ENCODE measurements around the gene C12orf42.

Gene C12orf42

GRCh38 chr12:103422746-103423515 is 72.8 kb downstream of the C12orf42 start:
- Mint-ChIP-seq H3K27ac (no peak overlapping the region), H3K27me3 (no peaks in the 10 kb centered on the region), H3K36me3 (ENCODE audit: low read depth) (peaks cover 10% of the 10 kb centered on the region), H3K4me3 (no peak overlapping the region), H3K9me3 (peaks cover 7% of the 10 kb centered on the region), H3K4me1 (ENCODE audit: low read depth) (no peaks in the 10 kb centered on the region)
- no peak for DNase-seq

GRCh38 chr12:103422328-103422727 is 73.4 kb downstream of the C12orf42 start:
- Mint-ChIP-seq H3K27me3 (no peaks in the 10 kb centered on the region), H3K4me3 (no peak overlapping the region), H3K4me1 (ENCODE audit: low read depth) (no peaks in the 10 kb centered on the region), H3K36me3 (ENCODE audit: low read depth) (peaks cover 5% of the 10 kb centered on the region), H3K9me3 (peaks cover under 1% of the 10 kb centered on the region), H3K27ac (no peak overlapping the region)
- no peak for DNase-seq

GRCh38 chr12:103421402-103421801 is 74.4 kb downstream of the C12orf42 start:
- H3K4me1 Mint-ChIP-seq (ENCODE audit: low read depth) = no peaks in the 10 kb centered on the region
- H3K9me3 Mint-ChIP-seq = no peaks in the 10 kb centered on the region
- no peak for DNase-seq
- peaks cover 4% of the 10 kb centered on the region for H3K36me3 Mint-ChIP-seq (ENCODE audit: low read depth)
- no peak overlapping the region for H3K27ac Mint-ChIP-seq
- no peak overlapping the region for H3K4me3 Mint-ChIP-seq
- H3K27me3 Mint-ChIP-seq = no peaks in the 10 kb centered on the region

GRCh38 chr12:103415681-103416080 is 80.1 kb downstream of the C12orf42 start:
- Mint-ChIP-seq H3K4me1 (ENCODE audit: low read depth) (no peaks in the 10 kb centered on the region), H3K9me3 (peaks cover 12% of the 10 kb centered on the region), H3K4me3 (no peak overlapping the region), H3K27me3 (no peaks in the 10 kb centered on the region), H3K27ac (no peak overlapping the region), H3K36me3 (ENCODE audit: low read depth) (no peaks in the 10 kb centered on the region)
- DNase-seq = no peak

GRCh38 chr12:103401421-103401820 is 94.3 kb downstream of the C12orf42 start:
- no peak for DNase-seq
- Mint-ChIP-seq H3K9me3 (no peaks in the 10 kb centered on the region), H3K27ac (no peak overlapping the region), H3K27me3 (no peaks in the 10 kb centered on the region), H3K4me1 (ENCODE audit: low read depth) (no peaks in the 10 kb centered on the region), H3K36me3 (ENCODE audit: low read depth) (peaks cover 5% of the 10 kb centered on the region), H3K4me3 (no peak overlapping the region)

- H3K4me1 Mint-ChIP-seq (ENCODE audit: low read depth) = no peaks in the 10 kb centered on the region
- no peak overlapping the region for H3K4me3 Mint-ChIP-seq
- H3K27me3 Mint-ChIP-seq = no peaks in the 10 kb centered on the region
- DNase-seq = no peak
- H3K9me3 Mint-ChIP-seq = no peaks in the 10 kb centered on the region
- H3K27ac Mint-ChIP-seq = no peak overlapping the region
- peaks cover 5% of the 10 kb centered on the region for H3K36me3 Mint-ChIP-seq (ENCODE audit: low read depth)
Measured at GRCh38 chr12:103399986-103400385, 95.8 kb downstream of the C12orf42 start.

- H3K36me3 Mint-ChIP-seq (ENCODE audit: low read depth) = peaks cover 5% of the 10 kb centered on the region
- H3K9me3 Mint-ChIP-seq = no peaks in the 10 kb centered on the region
- no peaks in the 10 kb centered on the region for H3K4me1 Mint-ChIP-seq (ENCODE audit: low read depth)
- DNase-seq = no peak
- no peaks in the 10 kb centered on the region for H3K27me3 Mint-ChIP-seq
- H3K27ac Mint-ChIP-seq = no peak overlapping the region
- H3K4me3 Mint-ChIP-seq = no peak overlapping the region
Measured at GRCh38 chr12:103397536-103397935, 98.2 kb downstream of the C12orf42 start.

GRCh38 chr12:103392722-103393121 is 103.0 kb downstream of the C12orf42 start:
- Mint-ChIP-seq H3K27me3 (no peaks in the 10 kb centered on the region), H3K4me1 (ENCODE audit: low read depth) (no peaks in the 10 kb centered on the region), H3K27ac (no peak overlapping the region), H3K4me3 (no peak overlapping the region), H3K9me3 (peaks cover 3% of the 10 kb centered on the region), H3K36me3 (ENCODE audit: low read depth) (peaks cover 5% of the 10 kb centered on the region)
- DNase-seq = no peak

GRCh38 chr12:103391103-103391502 is 104.7 kb downstream of the C12orf42 start:
- no peaks in the 10 kb centered on the region for H3K27me3 Mint-ChIP-seq
- H3K9me3 Mint-ChIP-seq = peaks cover 3% of the 10 kb centered on the region
- H3K36me3 Mint-ChIP-seq (ENCODE audit: low read depth) = no peaks in the 10 kb centered on the region
- H3K4me3 Mint-ChIP-seq = no peak overlapping the region
- no peak for DNase-seq
- no peaks in the 10 kb centered on the region for H3K4me1 Mint-ChIP-seq (ENCODE audit: low read depth)
- H3K27ac Mint-ChIP-seq = no peak overlapping the region

GRCh38 chr12:103387385-103387784 is 108.4 kb downstream of the C12orf42 start:
- Mint-ChIP-seq H3K4me3 (no peak overlapping the region), H3K4me1 (ENCODE audit: low read depth) (no peaks in the 10 kb centered on the region), H3K27ac (no peak overlapping the region), H3K9me3 (peaks cover 3% of the 10 kb centered on the region), H3K27me3 (no peaks in the 10 kb centered on the region), H3K36me3 (ENCODE audit: low read depth) (no peaks in the 10 kb centered on the region)
- DNase-seq = no peak

- no peak overlapping the region for H3K4me3 Mint-ChIP-seq
- no peaks in the 10 kb centered on the region for H3K27me3 Mint-ChIP-seq
- no peaks in the 10 kb centered on the region for H3K4me1 Mint-ChIP-seq (ENCODE audit: low read depth)
- no peak for DNase-seq
- no peak overlapping the region for H3K27ac Mint-ChIP-seq
- H3K9me3 Mint-ChIP-seq = no peaks in the 10 kb centered on the region
- no peaks in the 10 kb centered on the region for H3K36me3 Mint-ChIP-seq (ENCODE audit: low read depth)
Measured at GRCh38 chr12:103386451-103386850, 109.3 kb downstream of the C12orf42 start.

- Mint-ChIP-seq H3K27me3 (no peaks in the 10 kb centered on the region), H3K27ac (no peak overlapping the region), H3K4me3 (no peak overlapping the region)
Measured at GRCh38 chr12:103382736-103383346, 112.9 kb downstream of the C12orf42 start.

GRCh38 chr12:103382119-103382518 is 113.6 kb downstream of the C12orf42 start:
- H3K36me3 Mint-ChIP-seq (ENCODE audit: low read depth) = no peaks in the 10 kb centered on the region

More at GRCh38 chr12:103382736-103383346, 112.9 kb downstream of the C12orf42 start:
- DNase-seq = no peak
- no peaks in the 10 kb centered on the region for H3K4me1 Mint-ChIP-seq (ENCODE audit: low read depth)
- H3K36me3 Mint-ChIP-seq (ENCODE audit: low read depth) = no peaks in the 10 kb centered on the region
- H3K9me3 Mint-ChIP-seq = no peaks in the 10 kb centered on the region

GRCh38 chr12:103379670-103380069 is 116.1 kb downstream of the C12orf42 start:
- Mint-ChIP-seq H3K27me3 (no peaks in the 10 kb centered on the region), H3K36me3 (ENCODE audit: low read depth) (no peaks in the 10 kb centered on the region), H3K27ac (no peak overlapping the region), H3K4me3 (no peak overlapping the region), H3K9me3 (no peaks in the 10 kb centered on the region), H3K4me1 (ENCODE audit: low read depth) (no peaks in the 10 kb centered on the region)
- no peak for DNase-seq

More at GRCh38 chr12:103382119-103382518, 113.6 kb downstream of the C12orf42 start:
- no peak overlapping the region for H3K4me3 Mint-ChIP-seq
- no peaks in the 10 kb centered on the region for H3K9me3 Mint-ChIP-seq
- no peaks in the 10 kb centered on the region for H3K4me1 Mint-ChIP-seq (ENCODE audit: low read depth)
- no peak overlapping the region for H3K27ac Mint-ChIP-seq
- no peak for DNase-seq
- H3K27me3 Mint-ChIP-seq = no peaks in the 10 kb centered on the region

GRCh38 chr12:103373088-103373523 is 122.7 kb downstream of the C12orf42 start:
- DNase-seq = no peak
- Mint-ChIP-seq H3K27me3 (no peaks in the 10 kb centered on the region), H3K36me3 (ENCODE audit: low read depth) (no peaks in the 10 kb centered on the region), H3K4me3 (no peak overlapping the region), H3K4me1 (ENCODE audit: low read depth) (peaks cover 21% of the 10 kb centered on the region), H3K9me3 (peaks cover 10% of the 10 kb centered on the region), H3K27ac (no peak overlapping the region)
